Measurements from ENCODE around the gene IFIH1.

IFIH1 gene

DNA sequence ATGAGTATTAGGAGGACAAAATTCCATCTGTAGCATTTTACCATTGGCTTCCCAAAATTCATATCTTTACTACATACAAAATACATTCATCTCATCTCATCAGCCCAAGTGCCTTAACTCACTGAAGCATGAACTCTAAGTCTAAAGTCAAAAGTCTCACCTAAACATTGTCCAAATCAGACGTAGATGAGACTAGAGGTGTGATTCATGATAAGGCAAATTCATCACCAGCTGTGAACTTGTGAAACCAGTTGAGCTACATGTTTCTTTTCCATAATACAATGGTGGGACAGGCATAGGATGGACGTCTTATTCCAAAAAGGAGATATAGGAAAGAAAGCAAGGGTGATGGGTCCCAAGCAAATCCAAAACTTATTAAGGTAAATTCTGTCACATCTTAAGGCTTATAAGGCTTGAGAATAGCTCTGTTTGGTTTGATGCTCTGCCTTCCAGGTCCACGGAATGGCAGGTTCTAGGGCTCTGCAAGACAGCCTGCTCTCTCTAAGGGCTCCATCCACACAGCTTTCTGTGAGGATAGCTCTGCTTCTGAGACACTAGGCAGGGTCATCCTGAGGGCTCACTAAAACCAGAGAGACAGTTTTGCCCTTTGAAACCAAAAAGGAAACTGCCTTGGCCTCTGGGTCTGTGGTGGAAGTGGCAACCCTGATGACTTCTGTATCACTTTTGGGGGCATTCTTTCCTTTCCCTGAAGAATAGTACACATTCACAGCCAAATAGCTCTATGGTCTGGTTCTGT lies 9.6 kb downstream of the IFIH1 start:
- no peak for DNase-seq

GRCh38 chr2:162305901-162306300 lies 12.6 kb downstream of the IFIH1 start:
- DNase-seq, result no peak

GRCh38 chr2:162301877-162302276 lies 16.6 kb downstream of the IFIH1 start:
- no peak for DNase-seq

DNA sequence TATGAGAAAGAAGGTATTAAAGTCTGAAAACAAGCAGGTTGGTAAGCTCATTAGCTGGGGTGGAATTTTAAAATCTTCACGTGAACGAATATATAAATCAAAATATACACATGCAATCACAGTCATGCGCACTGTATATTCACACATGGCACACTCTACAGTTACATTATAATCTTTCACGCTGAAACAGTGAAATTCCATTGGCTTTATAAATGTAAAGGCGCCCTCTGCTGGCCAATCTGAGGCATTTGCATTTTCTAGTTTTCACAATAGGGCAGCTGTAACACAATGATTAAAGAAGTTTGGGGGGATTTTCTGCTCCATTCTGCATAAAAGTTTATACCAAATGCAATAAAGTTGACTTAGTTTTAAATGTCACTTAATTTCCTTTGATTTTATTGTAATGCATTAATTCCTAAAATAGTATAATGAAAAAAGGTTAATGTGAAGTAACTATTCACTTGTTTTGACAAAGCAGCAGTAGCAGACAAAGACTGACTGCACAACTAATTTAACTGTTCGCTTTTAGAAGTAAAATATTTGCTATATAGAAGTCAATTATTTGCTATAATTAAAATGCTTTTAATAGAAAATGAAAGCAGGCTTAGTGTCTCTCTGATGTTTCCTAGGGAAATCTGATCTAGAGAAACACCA lies 17.2 kb downstream of the IFIH1 start:
- DNase-seq, result peak; percentile 6

GRCh38 chr2:162300266-162300665 lies 18.2 kb downstream of the IFIH1 start:
- no peak for DNase-seq

GRCh38 chr2:162298669-162299335 lies 19.7 kb downstream of the IFIH1 start:
- DNase-seq, result no peak

DNA sequence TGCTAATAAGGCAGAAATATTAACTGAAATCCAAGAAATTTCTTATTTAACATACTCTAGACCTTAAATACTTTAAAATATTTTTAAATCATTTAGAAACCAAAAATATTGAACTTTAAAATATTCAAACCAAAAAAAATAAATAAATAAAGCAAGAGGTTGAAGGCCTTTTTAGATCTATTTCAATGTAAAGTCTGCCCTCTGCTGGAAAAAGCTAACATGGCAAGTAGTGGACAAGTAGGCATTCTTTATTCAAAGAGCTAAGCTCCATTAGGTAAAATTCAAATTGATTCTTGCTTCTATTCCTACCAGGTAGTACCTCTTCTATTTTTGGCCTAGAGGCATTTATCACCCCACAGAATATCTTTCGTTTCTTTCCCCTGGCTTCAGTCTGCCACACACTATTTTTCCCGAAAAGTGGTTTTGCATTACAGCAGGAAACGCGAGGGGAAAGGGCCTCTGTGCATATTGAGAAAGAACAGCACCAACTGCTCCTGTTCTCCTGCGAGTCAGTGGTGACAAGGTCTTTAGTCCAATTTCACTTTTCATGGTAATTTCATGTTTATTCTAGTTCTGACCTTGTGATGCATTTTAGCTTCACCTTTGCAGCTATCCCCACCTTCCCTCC lies 20.4 kb downstream of the IFIH1 start:
- peak; percentile 44 for DNase-seq

GRCh38 chr2:162295009-162295408 lies 23.5 kb downstream of the IFIH1 start:
- no peak for DNase-seq

- DNase-seq, result no peak
These were observed 25.2 kb downstream of the IFIH1 start for GRCh38 chr2:162293122-162293786.

GRCh38 chr2:162291748-162292147 lies 26.7 kb downstream of the IFIH1 start:
- DNase-seq, result no peak

GRCh38 chr2:162282765-162283425 lies 35.6 kb downstream of the IFIH1 start:
- DNase-seq, result no peak

GRCh38 chr2:162280654-162281053 lies 37.8 kb downstream of the IFIH1 start:
- no peak for DNase-seq

DNA sequence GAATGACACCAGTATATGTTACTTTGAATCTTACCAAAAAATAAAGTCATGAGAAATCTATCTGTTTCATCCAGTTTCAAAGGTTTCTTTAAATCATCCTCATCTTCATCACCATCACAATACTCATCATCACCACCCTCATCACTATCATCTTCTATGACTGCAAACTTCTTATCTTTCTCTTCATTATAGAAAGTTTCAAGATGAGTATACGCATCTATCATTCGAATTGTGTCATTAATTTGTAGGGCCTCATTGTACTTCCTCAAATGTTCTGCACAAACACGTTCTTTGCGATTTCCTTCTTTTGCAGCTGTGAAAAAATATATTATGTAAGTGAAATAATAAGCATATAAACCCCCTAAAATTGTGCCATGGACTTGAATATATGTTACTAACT lies 41.1 kb downstream of the IFIH1 start:
- DNase-seq, result no peak

DNA sequence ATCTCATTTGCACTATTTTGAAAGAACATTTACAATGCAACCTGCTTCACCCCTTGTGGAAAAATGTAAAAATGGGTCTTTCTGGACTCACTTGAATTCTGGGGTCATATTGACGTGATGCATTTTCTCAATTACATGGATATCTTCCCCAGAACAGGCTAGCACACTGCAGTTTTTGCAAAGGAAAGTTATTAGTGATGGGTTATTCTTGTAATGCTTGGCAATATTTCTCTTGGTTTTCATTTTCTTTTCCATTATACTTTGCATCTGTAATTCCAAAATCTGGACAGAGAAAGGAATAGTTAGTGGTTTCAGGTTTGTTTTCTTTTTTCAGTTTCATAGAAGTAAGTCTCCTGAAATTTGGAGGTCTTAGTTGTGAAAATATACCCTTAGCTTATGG lies 50.5 kb downstream of the IFIH1 start:
- DNase-seq, result no peak

DNA sequence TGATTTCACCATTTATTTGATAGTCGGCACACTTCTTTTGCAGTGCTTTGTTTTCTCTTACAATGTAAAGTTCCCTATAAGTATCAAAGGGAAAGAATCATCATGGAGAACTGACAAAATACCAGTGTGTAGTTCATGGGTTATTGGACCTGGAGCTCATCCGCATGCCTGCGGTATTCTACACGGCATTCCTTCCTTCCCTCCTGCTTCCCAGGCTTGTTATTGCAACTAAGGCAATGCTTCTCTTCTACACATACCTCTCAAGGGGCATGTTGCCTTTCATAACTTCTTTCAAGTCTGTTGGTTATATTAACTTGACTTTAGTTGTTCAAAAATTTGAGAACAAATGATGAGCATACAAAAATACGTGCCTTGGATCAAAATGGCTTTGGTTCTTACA lies 51.0 kb downstream of the IFIH1 start:
- DNase-seq, result no peak

GRCh38 chr2:162266460-162266760 lies 52.1 kb downstream of the IFIH1 start:
- DNase-seq, result no peak

DNA sequence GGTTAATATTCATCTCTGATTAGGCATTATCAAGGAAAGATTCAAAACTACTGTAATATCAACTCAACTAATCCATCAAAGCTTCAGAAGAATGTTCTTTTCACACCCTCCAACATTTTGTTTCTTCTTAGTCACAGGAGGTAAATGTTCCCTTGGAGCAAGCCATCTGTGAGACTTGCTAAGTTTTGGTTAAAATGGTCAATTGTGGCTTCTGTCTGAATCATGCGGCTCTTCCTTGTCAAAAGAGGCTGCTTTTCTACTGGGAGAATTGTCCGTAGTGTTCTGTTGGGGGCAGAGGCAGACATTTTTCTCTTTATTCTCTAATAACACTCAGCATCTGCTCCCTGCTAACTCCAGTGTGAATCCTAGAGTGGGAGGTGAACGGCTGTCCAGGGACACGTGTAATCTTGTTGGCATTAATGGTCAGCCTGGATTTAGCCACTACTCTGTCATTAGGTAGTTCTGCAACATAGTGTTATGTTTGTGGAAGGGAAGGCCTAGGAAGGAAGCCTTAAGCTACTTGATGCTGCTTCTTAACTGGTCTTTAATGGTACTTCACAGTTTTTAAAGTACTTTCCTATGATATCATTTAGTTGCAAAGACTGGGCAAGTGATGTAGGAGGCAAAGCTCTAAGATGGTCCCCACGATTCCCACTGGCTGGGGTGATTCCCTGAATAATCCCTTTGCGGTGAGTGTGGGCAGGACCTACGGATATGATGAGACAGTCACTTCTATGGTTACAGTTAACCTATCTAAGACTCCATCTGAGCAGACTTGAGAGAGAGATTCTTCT lies 52.6 kb downstream of the IFIH1 start:
- DNase-seq, result no peak

- no peak for DNase-seq
These were observed 57.2 kb downstream of the IFIH1 start for GRCh38 chr2:162261032-162261945.

- DNase-seq, result no peak
These were observed 59.8 kb downstream of the IFIH1 start for GRCh38 chr2:162258686-162259085.

- DNase-seq, result no peak
These were observed 60.3 kb downstream of the IFIH1 start for GRCh38 chr2:162258169-162258568.

DNA sequence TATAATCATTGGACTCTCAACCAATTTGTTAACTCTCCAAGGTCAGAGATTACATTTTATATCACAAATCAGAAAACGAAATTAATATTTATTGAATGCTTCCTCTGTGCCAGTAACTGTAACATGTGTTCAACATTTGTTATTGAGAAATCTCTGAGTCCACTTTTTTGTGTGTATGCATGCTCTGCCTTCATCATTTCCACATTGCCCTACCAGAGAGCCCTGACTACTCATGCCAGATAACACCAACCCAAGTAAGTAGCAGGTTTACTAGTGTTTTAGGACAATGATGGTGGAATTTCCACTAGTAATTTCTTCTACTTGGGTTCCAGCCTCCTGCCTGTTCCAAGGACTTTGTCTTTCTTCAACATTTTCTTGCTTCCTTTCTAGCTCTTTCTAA lies 61.1 kb downstream of the IFIH1 start:
- DNase-seq, result no peak

Measured in DMS153 (cell line).